GM03348 (cell line): ENCODE data around the gene DNAI1.
"Not testable (repeated sequence)": the region's sequence is repeated elsewhere in the genome, so short reads cannot be mapped to it uniquely, and the experiment has no call there.

Experiments used
- DNase-seq: peaks from one replicate; pipeline ENCODE4 v3.0.0; 2012; ENCODE audit warnings: low spot score

DNAI1 gene

GRCh38 chr9:34458013-34458958 lies at the start of gene DNAI1, which contains the start of gene FAM219A:
Gene DNAI1, plus strand, starts transcription at chr9:34458805. Its CDS starts 201 bp downstream, at chr9:34459006.
Gene FAM219A, minus strand, starts transcription at chr9:34458570. Its CDS starts 307 bp downstream, at chr9:34458263.
- DNase-seq, result peak; percentile 99

- no peak for DNase-seq
Measured at GRCh38 chr9:34409154-34409553, 49.5 kb upstream of the DNAI1 start.

- DNase-seq, result no peak
Measured at GRCh38 chr9:34412336-34412735, 46.3 kb upstream of the DNAI1 start.

GRCh38 chr9:34413231-34413852 lies 45.3 kb upstream of the DNAI1 start:
- DNase-seq, result peak; percentile 59

GRCh38 chr9:34417734-34418133 lies 40.9 kb upstream of the DNAI1 start:
- DNase-seq, result no peak

- DNase-seq, result no peak
Measured at GRCh38 chr9:34419716-34420504, 38.7 kb upstream of the DNAI1 start.

- DNase-seq, result no peak
Measured at GRCh38 chr9:34426347-34427074, 32.1 kb upstream of the DNAI1 start.

GRCh38 chr9:34428325-34428958 lies 30.2 kb upstream of the DNAI1 start:
- no peak for DNase-seq

GRCh38 chr9:34430843-34431437 lies 27.7 kb upstream of the DNAI1 start:
- peak; percentile 77 for DNase-seq

- DNase-seq, result no peak
Measured at GRCh38 chr9:34431667-34432066, 26.9 kb upstream of the DNAI1 start.

GRCh38 chr9:34437006-34437925 lies 21.3 kb upstream of the DNAI1 start:
- DNase-seq, result peak; percentile 65

GRCh38 chr9:34437926-34438307 lies 20.7 kb upstream of the DNAI1 start:
- not testable (repeated sequence) for DNase-seq

- DNase-seq, result not testable (repeated sequence)
Measured at GRCh38 chr9:34438465-34438864, 20.1 kb upstream of the DNAI1 start.

GRCh38 chr9:34440017-34440416 lies 18.6 kb upstream of the DNAI1 start:
- no peak for DNase-seq

GRCh38 chr9:34442770-34443169 lies 15.8 kb upstream of the DNAI1 start:
- no peak for DNase-seq

GRCh38 chr9:34443533-34443932 lies 15.1 kb upstream of the DNAI1 start:
- DNase-seq, result no peak

GRCh38 chr9:34443976-34444375 lies 14.6 kb upstream of the DNAI1 start:
- no peak for DNase-seq

- peak; percentile 42 for DNase-seq
Measured at GRCh38 chr9:34446468-34446891, 12.1 kb upstream of the DNAI1 start.

GRCh38 chr9:34446951-34447350 lies 11.7 kb upstream of the DNAI1 start:
- DNase-seq, result no peak

GRCh38 chr9:34450644-34451043 lies 8.0 kb upstream of the DNAI1 start:
- DNase-seq, result no peak
